Activated T-helper 9 cell treated with anti-CD3 and anti-CD28 coated beads, Interleukin-2, amount 50 U/mL, for 16 hours (primary cell): ENCODE measurements around the gene CLSTN1.
"Not testable (repeated sequence)": the region's sequence is repeated elsewhere in the genome, so short reads cannot be mapped to it uniquely, and the experiment has no call there.

Experiments
- DNase-seq: peaks from one replicate; pipeline ENCODE4 v3.0.0-alpha.2; 2020; ENCODE audit warnings: low read depth

CLSTN1 gene

DNA sequence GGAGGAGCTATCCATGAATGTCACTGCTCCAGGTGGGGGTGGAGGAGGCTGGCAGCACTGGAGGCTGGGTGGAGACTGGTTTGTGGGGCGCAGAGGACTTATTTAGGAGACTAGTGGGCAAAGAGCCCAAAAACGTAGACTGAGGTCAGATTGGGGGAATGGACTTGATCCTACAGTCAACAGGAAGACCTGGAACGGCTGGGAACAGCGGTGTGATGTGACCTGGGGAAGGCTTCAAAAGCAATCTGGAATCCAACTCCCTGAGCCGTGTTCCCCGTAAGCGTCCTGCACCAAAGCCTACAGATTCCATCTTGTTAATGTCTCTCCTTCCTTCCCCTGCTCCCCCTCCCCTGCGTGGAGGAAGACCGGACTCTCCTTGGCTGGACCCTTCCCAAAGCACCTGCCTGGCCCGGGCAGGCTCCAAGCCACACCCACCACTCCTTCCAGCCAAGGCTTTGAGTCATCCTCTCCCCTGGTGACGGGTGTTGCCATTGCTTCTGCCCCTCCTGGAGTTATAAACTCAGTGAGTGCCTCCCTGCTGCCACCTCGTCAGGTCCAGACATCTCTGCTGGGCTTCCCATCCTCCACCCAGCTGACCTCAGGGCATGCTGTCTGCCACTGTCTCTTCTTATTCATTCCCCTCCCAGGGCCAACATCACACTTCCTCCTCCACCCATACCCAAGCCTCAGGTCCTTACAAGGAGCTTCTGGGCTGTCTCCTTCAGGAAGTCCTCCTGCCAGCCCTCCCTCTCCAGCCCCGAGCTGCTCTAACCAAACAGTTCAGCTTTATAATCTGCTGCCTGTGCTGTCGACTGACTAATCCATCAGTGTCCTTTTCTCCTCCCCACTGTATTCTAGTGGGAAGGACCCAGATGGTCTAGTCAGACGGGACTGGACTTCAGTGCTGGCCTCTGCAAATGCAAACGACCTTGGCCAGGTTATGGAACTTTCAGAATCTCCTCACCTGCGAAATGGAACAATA lies 1.6 kb upstream of the CLSTN1 start:
- peak; percentile 30 for DNase-seq

DNA sequence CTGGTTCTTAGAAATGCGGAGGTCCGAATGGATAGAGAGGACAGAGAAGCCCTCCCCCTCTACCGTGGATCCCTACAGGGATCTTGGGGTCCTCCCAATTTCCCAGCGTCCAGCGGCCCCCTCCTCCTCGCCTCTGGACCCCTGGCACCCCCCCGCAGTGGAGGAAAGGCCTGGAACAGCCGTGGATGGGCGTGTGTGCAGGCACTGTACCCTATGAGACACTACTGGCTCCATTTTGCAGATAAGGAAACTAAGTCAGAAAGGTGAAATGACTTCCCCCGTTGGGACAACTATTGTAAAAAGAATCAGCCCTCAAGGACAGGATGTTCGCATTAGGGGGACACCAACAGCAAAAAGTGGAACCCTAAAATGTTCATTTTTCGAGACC lies 931 bp upstream of the CLSTN1 start:
- no peak for DNase-seq

DNA sequence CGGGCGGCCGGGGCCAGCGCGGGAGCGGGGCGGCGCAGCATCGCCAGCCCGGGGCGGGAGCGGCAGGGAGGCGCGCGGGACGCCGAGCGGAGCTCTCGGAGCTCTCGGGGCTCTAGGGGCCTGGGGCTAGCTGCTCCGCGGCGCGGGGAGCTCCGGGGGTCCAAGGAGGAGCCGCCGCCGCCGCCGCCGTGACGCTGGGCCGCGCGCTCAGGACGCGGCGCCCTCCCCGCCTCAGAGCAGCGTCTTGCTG lies 147 bp downstream of the CLSTN1 start:
- no peak for DNase-seq

DNA sequence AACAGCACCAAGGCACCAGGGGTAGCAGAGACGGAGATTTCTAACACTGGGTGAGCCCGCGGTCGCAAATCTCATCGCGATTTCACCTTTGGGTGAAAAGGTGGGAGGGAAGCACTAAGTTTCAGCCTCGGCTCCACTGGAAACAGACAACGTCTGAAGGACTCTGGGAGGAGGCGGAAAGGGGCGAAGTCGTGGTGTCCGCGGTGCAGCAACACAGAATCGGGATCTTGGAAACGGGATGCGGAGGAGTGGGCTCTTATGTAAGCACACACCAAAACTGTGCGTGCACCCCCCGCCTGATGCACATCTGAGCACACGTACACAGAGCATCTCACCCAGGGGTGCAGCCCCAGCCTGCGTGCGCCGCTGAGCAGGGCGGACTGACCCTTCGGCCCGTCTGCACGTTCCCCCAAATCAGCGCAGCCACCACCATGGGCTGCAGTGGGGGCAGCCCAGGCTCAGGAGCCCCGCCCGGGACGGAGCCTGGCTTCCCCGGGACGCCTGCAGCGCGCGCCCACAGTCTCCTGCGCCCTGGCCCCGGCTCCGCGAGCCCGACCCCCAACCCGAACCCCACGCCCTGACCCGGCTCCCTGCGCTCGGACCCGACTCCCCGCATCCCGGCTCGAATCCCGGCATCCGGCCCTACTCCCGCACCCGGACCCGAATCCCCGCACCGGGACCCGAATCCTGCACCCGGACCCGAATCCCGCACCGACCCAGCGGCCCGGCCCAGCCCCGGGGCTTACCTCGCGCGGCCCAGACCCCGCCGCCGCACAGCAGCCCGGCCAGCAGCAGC lies 670 bp downstream of the CLSTN1 start:
- DNase-seq = peak; percentile 10

DNA sequence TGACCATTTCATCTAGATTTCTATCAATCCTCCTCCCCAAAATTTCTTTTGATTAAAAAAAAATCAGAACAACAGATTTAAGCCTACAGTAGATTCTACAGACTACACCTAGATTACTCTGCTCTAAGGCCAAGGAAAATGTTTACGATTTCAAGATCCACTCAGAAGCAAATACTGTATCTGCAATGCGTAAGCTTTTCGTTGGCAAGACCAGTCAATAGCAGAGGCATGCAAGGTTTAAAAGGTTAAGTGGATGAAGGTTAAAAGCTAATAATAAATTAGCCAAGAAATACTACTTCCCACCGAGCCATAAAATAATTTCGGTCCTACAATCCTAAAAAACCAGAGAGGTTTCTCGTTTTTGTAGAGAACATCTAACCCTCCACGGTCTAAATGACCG lies 1.3 kb downstream of the CLSTN1 start:
- no peak for DNase-seq

DNA sequence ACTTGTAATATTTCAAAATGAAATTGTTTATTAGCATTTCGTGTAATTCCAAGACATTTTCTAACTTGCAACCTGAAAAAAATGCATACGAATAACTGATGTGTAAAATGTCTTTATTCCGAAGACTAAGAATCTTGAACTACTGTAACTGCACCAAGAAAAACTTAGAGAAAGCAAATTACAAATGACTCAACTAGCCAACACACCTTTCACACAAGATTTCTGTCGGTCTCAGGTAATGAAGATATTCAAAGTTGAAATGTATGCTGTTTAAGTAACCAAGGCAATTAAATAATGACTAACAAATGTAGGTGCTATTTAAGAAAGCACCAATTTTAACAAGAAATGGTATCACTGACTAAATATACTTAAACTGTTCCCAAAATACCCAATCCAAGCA lies 2.1 kb downstream of the CLSTN1 start:
- no peak for DNase-seq

DNA sequence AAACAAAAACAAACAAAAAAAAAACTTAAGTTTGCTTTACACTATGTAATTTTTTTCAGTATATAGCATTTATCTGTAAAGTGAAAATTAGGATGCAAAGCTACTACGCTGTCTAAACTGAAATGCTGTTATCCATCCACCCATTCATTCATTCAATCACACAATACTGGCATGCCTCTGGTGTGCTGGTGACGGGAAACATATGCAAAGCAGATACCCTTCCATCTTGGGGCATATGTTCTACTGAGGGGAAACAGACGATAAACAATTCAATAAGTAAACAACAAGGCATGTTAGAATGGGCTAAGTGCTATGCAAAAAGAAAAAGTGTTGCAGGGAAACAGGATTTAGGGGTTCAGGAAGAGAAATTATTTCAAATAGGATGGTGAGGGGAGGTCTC lies 3.2 kb downstream of the CLSTN1 start:
- no peak for DNase-seq

DNA sequence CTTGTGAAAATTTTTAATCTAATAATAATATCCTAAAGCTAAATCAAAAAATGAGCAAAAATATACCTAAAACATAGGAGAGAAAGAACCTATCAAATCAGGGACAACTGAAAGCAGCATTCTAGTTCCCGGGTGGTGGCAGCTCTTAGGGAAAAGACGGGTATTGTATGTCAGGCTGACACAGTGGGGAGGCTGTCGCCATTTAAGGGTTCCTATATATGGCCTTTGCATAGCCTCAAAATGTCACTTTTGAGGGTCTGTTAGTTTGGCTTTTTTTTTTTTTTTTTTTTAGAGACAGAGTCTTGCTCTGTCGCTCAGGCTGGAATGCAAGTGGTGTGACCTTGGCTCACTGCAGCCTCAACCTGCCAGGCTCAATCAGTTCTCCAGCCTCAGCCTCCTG lies 6.0 kb downstream of the CLSTN1 start:
- DNase-seq = no peak

DNA sequence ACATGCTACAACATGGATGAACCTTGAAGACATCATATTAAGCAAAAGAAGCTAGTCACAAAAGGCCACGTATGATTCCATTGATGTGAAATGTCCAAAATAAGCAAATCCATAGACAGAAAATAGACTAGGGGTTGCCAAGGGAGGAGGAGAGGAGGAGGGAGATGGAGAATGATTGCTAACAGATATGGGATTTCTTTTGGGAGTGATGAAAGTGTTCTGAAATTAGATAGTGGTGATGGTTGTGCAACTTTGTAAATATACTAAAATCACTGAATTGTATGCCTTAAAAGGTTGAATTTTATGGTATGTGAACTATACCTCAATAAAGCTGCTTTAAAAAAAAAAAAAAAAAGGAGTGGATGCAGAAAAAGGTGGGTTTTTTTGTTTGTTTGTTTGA lies 7.6 kb downstream of the CLSTN1 start:
- DNase-seq = no peak

DNA sequence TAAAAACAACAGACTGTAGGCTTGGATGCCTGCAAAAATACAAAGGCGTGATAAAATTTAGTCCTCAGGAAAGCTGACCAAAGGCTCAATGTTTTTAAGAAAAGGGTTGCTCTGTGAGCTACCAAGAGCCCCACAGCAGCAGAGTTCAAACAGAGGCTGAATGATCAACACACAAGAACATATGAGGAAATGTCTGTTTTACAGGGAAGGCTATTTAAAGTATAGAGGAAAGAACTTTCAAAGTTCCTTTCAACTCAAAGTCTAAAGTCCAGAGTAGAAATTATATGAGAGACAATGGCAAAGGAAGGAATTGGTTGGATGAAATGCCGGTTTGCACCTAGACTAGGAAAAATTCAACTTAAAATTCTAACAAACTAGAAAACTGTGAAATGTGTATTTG lies 8.6 kb downstream of the CLSTN1 start:
- no peak for DNase-seq

DNA sequence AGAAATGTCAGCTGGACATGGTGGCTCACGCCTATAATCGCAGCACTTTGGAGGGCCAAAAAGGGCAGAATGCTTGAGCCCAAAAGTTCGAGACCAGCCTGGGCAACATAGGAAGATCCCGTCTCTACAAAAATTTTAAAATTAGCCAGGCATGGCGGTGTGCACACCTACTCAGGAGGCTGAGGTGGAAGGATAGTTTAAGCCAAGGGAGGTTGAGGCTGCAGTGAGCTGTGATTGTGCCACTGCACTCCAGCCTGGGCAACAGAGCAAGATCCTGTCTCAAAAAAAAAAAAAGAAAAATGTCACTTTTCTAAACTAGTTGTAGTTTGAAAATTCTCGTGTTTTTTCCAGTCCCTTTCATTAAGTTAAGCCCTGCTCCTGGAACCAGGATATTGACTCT lies 9.1 kb downstream of the CLSTN1 start:
- DNase-seq = no peak

DNA sequence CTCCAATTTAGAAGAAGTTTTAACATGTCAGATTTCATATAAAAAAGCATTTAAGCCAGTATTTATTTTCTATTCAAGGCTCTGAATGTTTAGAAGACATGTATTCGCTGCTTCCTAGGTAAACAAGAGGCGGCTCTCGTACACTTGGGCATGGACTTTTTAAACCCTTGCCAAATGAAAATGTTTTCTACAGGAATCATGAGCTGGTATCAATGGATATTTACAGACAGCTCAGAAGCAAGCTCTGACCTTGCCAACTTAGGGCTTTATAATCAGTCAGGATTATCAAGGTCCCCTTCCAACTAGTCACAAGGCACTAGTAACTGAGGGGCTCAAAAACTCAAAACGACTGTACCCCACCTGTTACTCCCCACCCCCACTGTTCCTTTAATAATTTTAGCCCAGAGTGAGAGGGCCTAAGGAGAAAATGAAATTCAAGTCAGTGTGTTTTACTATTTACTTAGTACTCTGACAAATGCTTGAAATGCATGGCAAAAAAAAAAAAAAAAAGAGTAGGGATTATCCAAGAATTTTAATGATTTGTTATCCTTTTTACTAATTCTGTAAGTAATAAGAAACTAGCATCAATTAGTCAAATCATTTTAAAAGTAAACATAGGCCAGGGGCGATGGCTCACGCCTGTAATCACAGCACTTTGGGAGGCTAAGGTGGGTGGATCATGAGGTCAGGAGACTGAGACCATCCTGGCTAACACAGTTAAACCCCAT lies 12.4 kb downstream of the CLSTN1 start:
- no peak for DNase-seq

DNA sequence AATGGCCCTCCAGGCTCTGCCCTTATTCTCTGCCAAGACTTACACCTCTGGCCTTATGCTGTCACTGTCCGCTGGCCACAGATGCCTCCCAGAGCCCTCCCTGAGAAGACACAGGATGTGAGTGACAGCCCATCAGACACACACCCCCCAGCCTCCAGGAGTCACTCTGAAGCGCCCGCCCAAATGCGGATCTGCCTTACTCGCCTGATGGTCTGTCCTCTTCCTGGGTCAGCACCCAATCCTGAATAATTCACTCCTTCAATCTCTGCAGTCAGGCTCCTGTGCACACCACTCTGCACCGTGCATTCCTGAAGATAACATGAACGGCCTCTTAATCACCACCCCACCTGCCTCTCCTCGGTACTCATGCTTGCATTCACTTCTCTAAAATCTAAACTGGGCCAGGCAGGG lies 14.7 kb downstream of the CLSTN1 start:
- no peak for DNase-seq

DNA sequence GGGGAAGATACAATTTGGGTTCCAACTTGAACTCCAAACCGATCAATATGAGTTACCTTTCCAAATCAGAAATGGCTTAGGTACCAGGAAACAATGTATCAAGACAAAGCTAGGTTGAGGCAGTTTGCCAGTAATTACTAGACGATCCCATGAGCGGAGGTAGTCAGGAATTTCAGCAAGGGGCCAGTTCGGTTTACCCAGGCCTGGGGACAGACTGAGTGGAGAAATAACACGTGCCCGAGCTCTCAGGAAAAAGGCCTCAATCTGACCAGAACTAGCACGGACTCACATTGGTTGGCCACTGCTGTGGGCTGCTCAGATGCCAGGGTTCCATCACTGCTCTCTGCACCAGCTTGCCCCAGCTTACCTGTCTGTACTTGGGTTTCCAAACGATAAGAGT lies 15.3 kb downstream of the CLSTN1 start:
- no peak for DNase-seq

DNA sequence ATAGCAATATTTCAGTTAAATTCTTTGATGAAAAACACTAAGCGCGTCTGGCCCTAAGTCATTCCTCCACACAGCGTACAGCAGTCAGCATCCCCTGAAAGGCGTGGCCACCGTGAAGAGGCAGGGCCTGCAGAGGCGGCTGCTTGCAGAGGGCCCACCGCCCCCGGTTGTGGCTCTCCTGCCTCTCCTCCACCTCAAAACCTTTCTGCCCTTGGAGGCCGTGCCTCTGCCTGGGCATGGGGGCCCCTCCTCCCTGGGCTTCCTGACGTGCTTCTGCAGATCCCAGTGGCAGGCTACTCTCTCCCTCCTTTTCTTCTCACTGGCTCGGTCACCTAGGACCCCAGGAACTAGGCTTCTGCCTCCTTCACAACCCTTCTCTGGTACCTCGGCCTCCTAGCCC lies 16.2 kb downstream of the CLSTN1 start:
- no peak for DNase-seq

DNA sequence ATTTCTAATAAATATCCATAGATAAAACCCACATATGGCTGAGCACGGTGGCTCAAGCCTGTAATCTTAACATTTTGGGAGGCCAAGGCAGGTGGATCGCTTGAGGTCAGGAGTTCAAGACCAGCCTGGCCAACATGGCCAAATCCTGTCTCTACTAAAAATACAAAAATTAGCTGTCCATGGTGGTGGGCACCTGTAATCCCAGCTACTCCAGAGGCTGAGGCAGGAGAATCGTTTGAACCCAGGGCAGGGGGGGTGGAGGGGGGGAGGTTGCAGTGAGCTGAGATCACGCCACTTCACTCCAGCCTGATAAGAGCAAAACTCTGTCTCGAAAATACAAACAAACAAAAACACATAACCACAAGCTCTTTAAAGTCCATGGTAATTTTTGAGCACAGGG lies 17.8 kb downstream of the CLSTN1 start:
- not testable (repeated sequence) for DNase-seq

DNA sequence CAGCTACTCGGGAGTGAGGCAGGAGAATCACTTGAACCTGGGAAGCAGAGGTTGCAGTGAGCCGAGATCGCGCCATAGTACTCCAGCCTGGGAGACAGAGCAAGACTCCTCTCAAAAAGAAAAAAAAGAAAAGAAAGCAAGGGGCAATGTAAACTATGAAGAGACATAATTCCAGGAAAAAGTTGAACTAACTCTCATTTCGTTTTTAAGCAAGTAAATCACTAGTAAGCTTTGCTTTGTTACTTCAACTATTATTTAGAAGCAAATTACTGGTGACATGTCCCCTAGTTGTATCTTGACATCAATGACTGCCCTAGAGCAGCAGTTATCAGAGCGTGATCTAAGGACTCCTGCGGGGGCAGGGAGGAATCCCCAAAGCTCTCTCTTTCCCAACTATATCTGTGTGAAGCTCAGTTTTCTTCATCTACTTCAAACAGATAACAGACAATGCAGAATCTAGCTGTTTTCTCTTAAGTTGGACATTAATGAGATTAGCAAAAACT lies 18.7 kb downstream of the CLSTN1 start:
- DNase-seq = no peak

DNA sequence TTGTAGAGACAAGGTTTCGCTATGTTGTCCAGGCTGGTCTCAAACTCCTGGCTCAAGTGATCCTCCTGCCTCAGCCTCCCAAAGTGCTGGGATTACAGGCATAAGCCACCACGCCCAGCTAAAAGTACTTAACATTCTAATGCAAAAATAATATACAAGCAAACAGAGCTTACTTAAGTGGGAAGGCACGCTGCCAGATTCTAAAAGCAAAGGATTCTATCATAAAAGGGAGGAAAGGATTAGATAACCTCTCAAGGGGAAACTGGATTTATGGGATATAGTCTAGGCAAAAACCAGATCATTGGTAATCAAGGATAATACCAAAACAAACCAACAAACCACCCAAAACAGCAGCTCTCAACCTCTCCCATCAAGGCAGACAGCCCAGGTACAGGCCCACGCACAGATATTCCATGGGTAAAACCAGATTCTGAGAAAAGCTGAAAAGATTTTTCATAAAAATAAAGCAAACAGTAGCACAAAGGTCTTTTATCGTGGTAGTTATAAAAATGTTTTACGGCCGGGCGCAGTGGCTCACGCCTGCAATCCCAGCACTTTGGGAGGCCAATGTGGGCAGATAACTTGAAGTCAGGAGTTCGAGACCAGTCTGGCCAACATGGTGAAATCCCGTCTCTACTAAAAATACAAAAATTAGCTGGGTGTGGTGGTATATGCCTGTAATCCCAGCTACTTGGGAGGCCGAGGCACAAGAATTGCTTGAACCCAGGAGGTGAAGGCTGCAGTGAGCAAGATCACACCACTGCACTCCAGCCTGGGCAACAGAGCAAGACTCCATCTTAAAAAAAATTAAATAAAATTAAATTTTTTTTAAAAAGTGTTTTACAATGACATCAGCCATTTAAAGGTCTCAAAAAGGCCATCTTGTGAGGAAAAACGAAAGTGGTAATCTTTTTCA lies 20.5 kb downstream of the CLSTN1 start:
- not testable (repeated sequence) for DNase-seq

DNA sequence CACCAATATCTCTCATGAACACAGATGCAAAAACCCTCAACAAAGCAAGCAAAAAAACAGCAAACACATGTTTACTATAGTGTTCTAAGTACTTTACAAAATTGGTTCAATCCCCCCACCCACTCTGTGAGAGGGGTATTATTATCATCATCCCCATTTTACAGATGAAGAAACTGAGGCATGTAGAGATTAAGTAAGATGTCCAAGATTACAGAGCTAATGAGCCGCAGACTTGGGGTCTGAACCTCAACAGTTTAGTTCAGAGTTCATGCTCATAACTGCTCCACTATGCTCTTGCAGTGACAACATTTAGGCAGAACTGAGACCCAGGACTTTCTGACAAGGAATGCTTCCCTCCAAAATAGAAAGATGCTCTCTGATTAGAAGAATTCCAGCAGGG lies 21.9 kb downstream of the CLSTN1 start:
- no peak for DNase-seq

DNA sequence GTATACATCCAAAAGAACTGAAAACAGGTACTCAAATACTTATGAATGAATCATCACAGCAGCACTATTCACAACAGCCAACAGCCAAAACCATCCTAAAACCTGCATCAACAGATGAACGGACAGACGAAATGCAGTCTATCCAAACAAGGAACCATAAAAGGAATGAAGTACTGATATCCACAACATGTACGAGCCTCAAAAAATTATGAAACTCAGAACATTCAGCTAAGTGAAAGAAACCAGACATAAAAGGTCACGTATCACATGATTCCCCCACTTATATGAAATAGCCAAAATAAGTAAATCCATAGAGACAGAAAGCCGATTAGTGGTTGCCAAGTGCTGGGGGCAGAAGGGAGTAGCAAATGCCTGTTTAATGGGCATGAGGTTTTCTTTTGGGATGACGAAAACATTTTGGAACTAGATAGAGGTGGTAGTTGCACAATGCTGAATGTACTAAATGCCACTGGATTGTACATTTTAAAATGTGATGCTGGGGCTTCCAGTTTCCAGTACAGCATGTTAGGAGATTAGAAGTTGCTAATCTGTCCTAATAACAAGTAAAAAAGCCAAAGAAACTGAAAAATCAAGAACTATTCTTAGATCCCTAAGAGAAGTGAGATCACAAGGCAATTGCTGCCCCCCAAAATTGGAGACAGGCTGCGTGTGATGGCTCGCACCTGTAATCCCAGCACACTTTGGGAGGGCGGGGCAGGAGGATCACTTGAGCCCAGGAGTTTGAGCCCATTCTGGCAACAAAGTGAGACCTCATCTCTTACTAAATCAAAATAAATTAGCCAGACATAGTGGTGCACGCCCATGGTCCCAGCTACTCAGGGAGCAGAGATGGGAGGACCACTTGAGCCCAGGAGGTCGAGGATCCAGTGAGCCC lies 25.3 kb downstream of the CLSTN1 start:
- no peak for DNase-seq

DNA sequence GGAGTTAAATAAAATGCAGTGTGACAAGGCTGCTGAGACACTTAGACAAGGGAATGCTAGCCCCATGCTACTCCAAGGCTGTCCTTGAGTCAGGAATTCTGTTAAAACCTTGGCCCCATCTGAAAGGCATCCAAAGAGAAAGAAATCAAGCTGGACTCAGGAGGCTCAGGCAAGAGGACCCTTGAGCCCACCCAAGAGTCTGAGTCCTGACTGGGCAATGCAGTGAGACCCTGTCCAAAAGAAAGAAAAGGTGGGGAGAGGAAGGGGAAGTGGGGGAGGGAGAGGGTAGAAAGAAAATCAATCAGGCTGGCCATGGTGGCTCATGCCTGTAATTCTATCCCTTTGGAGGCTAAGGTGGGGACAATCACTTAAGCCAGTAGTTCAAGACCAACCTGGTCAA lies 26.7 kb downstream of the CLSTN1 start:
- DNase-seq = no peak
